Breast epithelium (tissue), 4 donors: ENCODE measurements around the gene FRMD5. TPM values are rescaled to one million over a fixed set of nuclear protein-coding genes. Genes with fewer than 3 reads are reported as not detected.

Experiments
- DNase-seq, 2 donors: peaks; one replicate each; pipeline ENCODE4 v3.0.0-alpha.2; 2019; ENCODE audit warnings: low spot score in 2 of 2
- H3K27ac ChIP-seq, 2 donors: fragments of 200-600 bp; sonication (generic) in 1 of 2; one replicate each; pipeline ENCODE4 v1.5.1; 2016 to 2019; ENCODE audit warnings: mild to moderate bottlenecking in 1 of 2
- H3K27me3 ChIP-seq, 2 donors: fragments of 200-600 bp; sonication (generic) in 1 of 2; one replicate each; pipeline versions ENCODE4 v1.5.1 to v1.6.0; 2017 to 2019; ENCODE audit warnings: control low read depth in 1 of 2, mild to moderate bottlenecking in 1 of 2
- H3K36me3 ChIP-seq: fragments of 200-600 bp; one replicate; pipeline ENCODE4 v1.5.1; 2019
- H3K4me1 ChIP-seq, 2 donors: fragments of 200-600 bp; sonication (generic); one replicate each; pipeline ENCODE4 v1.5.1; 2016 to 2019; ENCODE audit warnings: control low read depth in 1 of 2
- H3K4me3 ChIP-seq, 3 donors: fragments of 200-600 bp; sonication (generic); 1 replicate in 2 of 3; 2 replicates in 1 of 3; pipeline ENCODE4 v1.5.1; 2016 to 2019; ENCODE audit warnings: mild to moderate bottlenecking in 3 of 3, moderate library complexity in 2 of 3
- H3K9me3 ChIP-seq, 2 donors: fragments of 200-600 bp; sonication (generic) in 1 of 2; one replicate each; pipeline ENCODE4 v1.5.1; 2016 to 2019; ENCODE audit warnings: control low read depth in 1 of 2
- POLR2A ChIP-seq: fragments of 450-650 bp; IDR thresholded peaks from one replicate; pipeline ENCODE4 v1.6.1; 2016; ENCODE audit warnings: antibody characterized with exemption, mild to moderate bottlenecking, moderate library complexity
- POLR2AphosphoS5 ChIP-seq, 3 donors: sonication (generic); formaldehyde crosslinking; IDR thresholded peaks; one replicate each; pipeline ENCODE4 v1.6.1; 2017; ENCODE audit warnings: antibody characterized with exemption in 3 of 3
- intact Hi-C: fragments of 100-400 bp; cut with DNase I; formaldehyde crosslinking; loops from one replicate; pipeline ENCODE4 v1.15.1; 2023; ENCODE audit warnings: low total_unique reads
- total RNA-seq, 3 donors: library from RNA; depleted of rRNA; stranded (reverse); fragments of >200 nt; gene quantifications; one replicate each; pipeline ENCODE4 v1.1.0, GENCODE V29; 2016
- TF ChIP-seq, protein P1 (sequence below), 3 donors: fragments of 450-650 bp; IDR thresholded peaks; one replicate each; pipeline ENCODE4 v1.5.1; 2016 to 2017; ENCODE audit warnings: antibody characterized with exemption in 3 of 3, mild to moderate bottlenecking in 3 of 3, moderate library complexity in 3 of 3

The FRMD5 gene
- total RNA-seq, 3 donors from 2014 or later = 0.66 to 1.6 TPM; not detected in 1

DNA sequence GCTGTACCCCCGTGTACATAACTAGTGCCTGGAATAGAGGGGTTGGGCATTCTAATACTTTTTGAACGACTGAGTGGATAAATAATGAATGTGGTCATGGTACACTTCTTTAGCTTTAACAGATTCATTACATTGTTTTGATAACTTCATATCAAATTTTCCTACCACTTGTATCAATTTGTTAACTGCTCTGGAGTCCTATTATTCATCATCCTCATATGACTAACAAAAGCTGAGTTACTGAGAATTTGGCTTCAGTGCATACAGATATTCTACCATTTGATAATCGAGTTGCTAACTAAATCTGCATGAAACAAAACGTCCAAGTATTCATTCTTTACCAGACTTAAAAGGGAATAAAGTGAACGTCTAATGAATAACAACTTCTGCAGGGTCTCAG, 31.7 kb downstream of the FRMD5 start:
- no peak for DNase-seq
- Histone ChIP-seq H3K36me3 (no peaks in the 10 kb centered on the region), H3K27me3 (no peaks in the 10 kb centered on the region), H3K4me3 (no peak overlapping the region), H3K4me1 (no peaks in the 10 kb centered on the region), H3K9me3 (no peaks in the 10 kb centered on the region), H3K27ac (no peak overlapping the region)
- intact Hi-C loops = no loop called here
- no peak for TF ChIP-seq POLR2AphosphoS5 (IDR thresholded peaks at IDR 0.05)
- TF ChIP-seq POLR2A = no peak
- TF ChIP-seq, protein P1, sequence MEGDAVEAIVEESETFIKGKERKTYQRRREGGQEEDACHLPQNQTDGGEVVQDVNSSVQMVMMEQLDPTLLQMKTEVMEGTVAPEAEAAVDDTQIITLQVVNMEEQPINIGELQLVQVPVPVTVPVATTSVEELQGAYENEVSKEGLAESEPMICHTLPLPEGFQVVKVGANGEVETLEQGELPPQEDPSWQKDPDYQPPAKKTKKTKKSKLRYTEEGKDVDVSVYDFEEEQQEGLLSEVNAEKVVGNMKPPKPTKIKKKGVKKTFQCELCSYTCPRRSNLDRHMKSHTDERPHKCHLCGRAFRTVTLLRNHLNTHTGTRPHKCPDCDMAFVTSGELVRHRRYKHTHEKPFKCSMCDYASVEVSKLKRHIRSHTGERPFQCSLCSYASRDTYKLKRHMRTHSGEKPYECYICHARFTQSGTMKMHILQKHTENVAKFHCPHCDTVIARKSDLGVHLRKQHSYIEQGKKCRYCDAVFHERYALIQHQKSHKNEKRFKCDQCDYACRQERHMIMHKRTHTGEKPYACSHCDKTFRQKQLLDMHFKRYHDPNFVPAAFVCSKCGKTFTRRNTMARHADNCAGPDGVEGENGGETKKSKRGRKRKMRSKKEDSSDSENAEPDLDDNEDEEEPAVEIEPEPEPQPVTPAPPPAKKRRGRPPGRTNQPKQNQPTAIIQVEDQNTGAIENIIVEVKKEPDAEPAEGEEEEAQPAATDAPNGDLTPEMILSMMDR (IDR thresholded peaks at IDR 0.05) = no peak

DNA sequence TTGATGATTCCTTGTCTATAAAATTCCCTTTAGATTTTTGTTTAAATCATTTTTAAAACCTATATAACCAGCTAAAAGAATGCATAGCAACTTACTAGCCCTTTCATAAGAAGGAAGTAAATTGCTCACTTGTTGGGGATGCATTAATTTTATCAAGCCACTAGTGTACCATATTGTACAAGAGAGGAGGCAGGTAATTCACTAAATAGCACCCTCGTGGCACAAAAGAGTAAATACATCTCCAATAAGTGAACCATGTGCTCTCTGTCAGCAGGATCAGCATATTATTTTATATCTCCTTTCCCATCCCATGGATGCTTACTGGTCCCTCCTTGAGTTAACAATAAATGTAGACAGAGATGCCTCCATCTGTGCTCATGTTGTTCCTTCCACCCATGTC, 34.3 kb downstream of the FRMD5 start:
- no peaks in the 10 kb centered on the region for H3K27me3 ChIP-seq
- H3K36me3 ChIP-seq = no peaks in the 10 kb centered on the region
- DNase-seq = no peak
- intact Hi-C loops = no loop called here
- no peaks in the 10 kb centered on the region for H3K4me1 ChIP-seq
- no peaks in the 10 kb centered on the region for H3K9me3 ChIP-seq
- no peak for TF ChIP-seq POLR2A
- no peak for TF ChIP-seq POLR2AphosphoS5 (IDR thresholded peaks at IDR 0.05)
- TF ChIP-seq, protein P1 (IDR thresholded peaks at IDR 0.05) = no peak
- no peak overlapping the region for H3K4me3 ChIP-seq
- no peak overlapping the region for H3K27ac ChIP-seq

DNA sequence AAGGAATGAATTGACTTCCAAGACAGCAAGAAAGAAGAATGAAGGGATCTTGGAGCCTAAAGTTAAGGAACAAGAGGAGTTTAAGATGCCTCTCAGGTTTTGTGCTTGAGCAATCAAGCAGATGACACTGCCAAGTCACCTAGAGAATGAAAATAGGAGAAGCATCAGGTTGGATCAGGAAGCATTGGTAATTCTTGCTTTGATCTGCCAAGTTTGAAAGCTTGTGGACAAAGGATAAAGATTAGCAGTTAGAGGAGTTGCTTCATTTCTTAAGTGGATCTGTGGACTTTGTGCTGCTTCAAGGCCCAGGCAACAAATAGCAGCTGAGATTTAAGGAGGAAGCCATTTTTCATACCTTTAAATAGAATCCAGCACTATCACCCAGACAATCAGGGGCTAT, 35.6 kb downstream of the FRMD5 start:
- DNase-seq = no peak
- H3K36me3 ChIP-seq = no peaks in the 10 kb centered on the region
- intact Hi-C loops = no loop called here
- no peak overlapping the region for H3K4me3 ChIP-seq
- H3K27me3 ChIP-seq = no peaks in the 10 kb centered on the region
- no peaks in the 10 kb centered on the region for H3K4me1 ChIP-seq
- H3K9me3 ChIP-seq = no peaks in the 10 kb centered on the region
- TF ChIP-seq, protein P1 (IDR thresholded peaks at IDR 0.05) = no peak
- no peak for TF ChIP-seq POLR2AphosphoS5 (IDR thresholded peaks at IDR 0.05)
- TF ChIP-seq POLR2A = no peak
- no peak overlapping the region for H3K27ac ChIP-seq

DNA sequence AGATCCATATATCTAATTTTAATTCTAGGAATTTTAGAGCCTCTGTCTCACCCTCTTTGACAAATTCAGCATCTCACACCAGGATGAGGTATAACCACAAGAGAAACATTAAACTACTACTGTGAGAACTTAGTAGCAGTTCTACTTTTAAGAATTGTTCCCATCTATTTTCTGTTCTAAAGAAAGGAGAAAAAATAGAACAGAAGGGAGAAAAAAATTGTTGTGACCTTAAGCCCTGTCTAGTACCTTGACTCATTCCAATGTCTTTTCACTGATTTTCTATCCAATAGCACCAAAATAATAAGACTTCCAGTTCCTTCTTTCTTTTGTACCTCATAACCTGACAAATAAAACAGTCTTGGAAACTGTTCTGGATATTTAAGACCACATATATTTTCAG, 37.0 kb downstream of the FRMD5 start:
- TF ChIP-seq POLR2AphosphoS5 (IDR thresholded peaks at IDR 0.05) (no peak), POLR2A (no peak)
- TF ChIP-seq, protein P1 (IDR thresholded peaks at IDR 0.05) = no peak
- H3K4me3 ChIP-seq = no peak overlapping the region
- H3K4me1 ChIP-seq = no peaks in the 10 kb centered on the region
- H3K36me3 ChIP-seq = no peaks in the 10 kb centered on the region
- no peak for DNase-seq
- intact Hi-C loops = no loop called here
- no peaks in the 10 kb centered on the region for H3K27me3 ChIP-seq
- H3K27ac ChIP-seq = no peak overlapping the region
- H3K9me3 ChIP-seq = no peaks in the 10 kb centered on the region

DNA sequence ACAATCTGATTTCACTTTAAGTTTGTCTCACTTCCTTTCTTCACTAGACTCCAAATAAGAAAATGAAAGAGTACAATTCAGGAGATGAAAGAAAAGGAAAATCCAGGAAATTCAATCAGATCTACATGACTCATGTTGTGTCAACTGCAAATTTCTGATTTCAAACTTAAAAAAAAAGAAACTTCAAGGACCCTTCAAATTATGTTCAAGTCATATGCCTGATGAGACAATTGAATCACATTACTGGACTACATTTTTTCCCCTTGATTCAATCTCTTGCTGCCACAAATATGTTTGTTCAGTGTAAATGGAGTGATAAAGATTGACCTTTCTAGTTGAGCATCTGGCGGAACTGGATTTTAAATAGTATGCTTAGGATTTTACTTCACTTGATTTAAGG, 37.4 kb downstream of the FRMD5 start:
- Histone ChIP-seq H3K9me3 (no peaks in the 10 kb centered on the region), H3K4me1 (no peaks in the 10 kb centered on the region), H3K27me3 (no peaks in the 10 kb centered on the region), H3K36me3 (no peaks in the 10 kb centered on the region), H3K27ac (no peak overlapping the region), H3K4me3 (no peak overlapping the region)
- intact Hi-C loops = no loop called here
- no peak for DNase-seq
- no peak for TF ChIP-seq POLR2A
- TF ChIP-seq, protein P1 (IDR thresholded peaks at IDR 0.05) = no peak
- no peak for TF ChIP-seq POLR2AphosphoS5 (IDR thresholded peaks at IDR 0.05)
